Natural killer cell treated with Interleukin-12 subunit alpha and Interleukin-12 subunit beta and Interleukin-15 and Interleukin-18, amount 100 ng/mL, for 72 hours (primary cell): ENCODE measurements around the gene SLC25A13. TPM values are rescaled to one million over a fixed set of nuclear protein-coding genes. Genes with fewer than 3 reads are reported as not detected.

ENCODE experiments used
- ATAC-seq, 2 donors: fragments of 150-1000 bp; cut with Tn5 transposase in 1 of 2; sonication (Bioruptor Pico), chemical (Tn5 transposase) in 1 of 2; 2 replicates each; pipeline ENCODE4 v1.10.0; 2021
- DNase-seq: peaks from one replicate; pipeline ENCODE4 v3.0.0; 2022; ENCODE audit warnings: low spot score
- H3K27ac Mint-ChIP-seq, 2 donors: 1 replicate in 1 of 2; 2 replicates in 1 of 2; pipeline ENCODE4 v1.8.0; 2022; ENCODE audit warnings: mixed read lengths in 2 of 2, mild to moderate bottlenecking in 1 of 2, moderate library complexity in 1 of 2
- H3K27me3 Mint-ChIP-seq, 2 donors: 1 replicate in 1 of 2; 2 replicates in 1 of 2; pipeline ENCODE4 v1.8.0; 2022; ENCODE audit warnings: mixed read lengths in 2 of 2
- H3K36me3 Mint-ChIP-seq: one replicate; pipeline ENCODE4 v1.8.0; 2022; ENCODE audit warnings: mixed read lengths
- H3K4me1 Mint-ChIP-seq, 2 donors: 1 replicate in 1 of 2; 2 replicates in 1 of 2; pipeline ENCODE4 v1.8.0; 2022; ENCODE audit warnings: low read depth in 2 of 2, mixed read lengths in 2 of 2, mild to moderate bottlenecking in 1 of 2
- H3K4me3 Mint-ChIP-seq: one replicate; pipeline ENCODE4 v1.8.0; 2022; ENCODE audit warnings: mixed read lengths
- H3K9me3 Mint-ChIP-seq: 2 replicates; pipeline ENCODE4 v1.8.0; 2022; ENCODE audit warnings: mixed read lengths
- total RNA-seq, 2 donors: library from RNA; stranded (reverse); gene quantifications; one replicate each; pipeline ENCODE4 v1.2.3, GENCODE V29; 2022

SLC25A13 gene
- total RNA-seq, 2 donors from 2014 or later, result 15.9 to 17.0 TPM

GRCh38 chr7:96269246-96269994 lies 52.5 kb downstream of the SLC25A13 start:
- DNase-seq (no peak), ATAC-seq (no peak)
- Mint-ChIP-seq H3K27me3 (no peaks in the 10 kb centered on the region), H3K4me3 (no peak overlapping the region), H3K36me3 (peaks cover 6% of the 10 kb centered on the region), H3K27ac (no peak overlapping the region), H3K9me3 (peaks cover 3% of the 10 kb centered on the region), H3K4me1 (peaks cover under 1 to 3% of the 10 kb centered on the region in 2 donors)

- H3K9me3 Mint-ChIP-seq, result peaks cover 3% of the 10 kb centered on the region
- no peak overlapping the region for H3K27ac Mint-ChIP-seq
Observed at GRCh38 chr7:96266580-96266979, 55.3 kb downstream of the SLC25A13 start.

GRCh38 chr7:96266015-96266414 lies 55.9 kb downstream of the SLC25A13 start:
- peaks cover 3% of the 10 kb centered on the region for H3K9me3 Mint-ChIP-seq
- H3K4me1 Mint-ChIP-seq, result peaks cover 12% of the 10 kb centered on the region in 2 donors
- H3K27ac Mint-ChIP-seq, result no peak overlapping the region
- H3K36me3 Mint-ChIP-seq, result peaks cover 6% of the 10 kb centered on the region
- ATAC-seq, result no peak
- no peaks in the 10 kb centered on the region for H3K27me3 Mint-ChIP-seq
- no peak for DNase-seq
- no peak overlapping the region for H3K4me3 Mint-ChIP-seq

More at GRCh38 chr7:96266580-96266979, 55.3 kb downstream of the SLC25A13 start:
- peaks cover 11 to 12% of the 10 kb centered on the region in 2 donors for H3K4me1 Mint-ChIP-seq
- no peaks in the 10 kb centered on the region for H3K27me3 Mint-ChIP-seq
- DNase-seq (no peak), ATAC-seq (no peak)
- peaks cover 6% of the 10 kb centered on the region for H3K36me3 Mint-ChIP-seq
- H3K4me3 Mint-ChIP-seq, result no peak overlapping the region

GRCh38 chr7:96253964-96254363 lies 67.9 kb downstream of the SLC25A13 start:
- H3K36me3 Mint-ChIP-seq, result peaks cover 30% of the 10 kb centered on the region

GRCh38 chr7:96253441-96253840 lies 68.5 kb downstream of the SLC25A13 start:
- Mint-ChIP-seq H3K9me3 (peaks cover 9% of the 10 kb centered on the region), H3K27ac (no peak overlapping the region), H3K27me3 (no peaks in the 10 kb centered on the region), H3K4me3 (no peak overlapping the region), H3K4me1 (peaks cover 18 to 21% of the 10 kb centered on the region in 2 donors), H3K36me3 (peaks cover 30% of the 10 kb centered on the region)
- ATAC-seq, result no peak
- no peak for DNase-seq

More at GRCh38 chr7:96253964-96254363, 67.9 kb downstream of the SLC25A13 start:
- peaks cover 18 to 21% of the 10 kb centered on the region in 2 donors for H3K4me1 Mint-ChIP-seq
- no peak overlapping the region for H3K4me3 Mint-ChIP-seq
- H3K27ac Mint-ChIP-seq, result no peak overlapping the region
- DNase-seq, result no peak
- H3K27me3 Mint-ChIP-seq, result no peaks in the 10 kb centered on the region
- ATAC-seq, result no peak
- H3K9me3 Mint-ChIP-seq, result peaks cover 9% of the 10 kb centered on the region

- DNase-seq (no peak), ATAC-seq (no peak)
- peaks cover 3% of the 10 kb centered on the region for H3K9me3 Mint-ChIP-seq
- no peak overlapping the region for H3K4me3 Mint-ChIP-seq
- no peaks in the 10 kb centered on the region for H3K27me3 Mint-ChIP-seq
- H3K36me3 Mint-ChIP-seq, result peaks cover 8% of the 10 kb centered on the region
- H3K4me1 Mint-ChIP-seq, result peaks cover 14 to 18% of the 10 kb centered on the region in 2 donors
- no peak overlapping the region for H3K27ac Mint-ChIP-seq
Observed at GRCh38 chr7:96250776-96251361, 71.0 kb downstream of the SLC25A13 start.

- peaks cover 7% of the 10 kb centered on the region for H3K36me3 Mint-ChIP-seq
- H3K27me3 Mint-ChIP-seq, result no peaks in the 10 kb centered on the region
- H3K4me1 Mint-ChIP-seq, result peaks cover 17 to 18% of the 10 kb centered on the region in 2 donors
- DNase-seq (no peak), ATAC-seq (no peak)
- peaks cover 3% of the 10 kb centered on the region for H3K9me3 Mint-ChIP-seq
- H3K4me3 Mint-ChIP-seq, result no peak overlapping the region
- H3K27ac Mint-ChIP-seq, result no peak overlapping the region
Observed at GRCh38 chr7:96248405-96248804, 73.5 kb downstream of the SLC25A13 start.

- Mint-ChIP-seq H3K9me3 (peaks cover 3% of the 10 kb centered on the region), H3K27ac (no peak overlapping the region), H3K36me3 (peaks cover 7% of the 10 kb centered on the region), H3K27me3 (no peaks in the 10 kb centered on the region), H3K4me1 (peaks cover 19 to 24% of the 10 kb centered on the region in 2 donors), H3K4me3 (no peak overlapping the region)
- DNase-seq (no peak), ATAC-seq (no peak)
Observed at GRCh38 chr7:96246919-96247318, 75.0 kb downstream of the SLC25A13 start.

GRCh38 chr7:96244992-96245292 lies 77.0 kb downstream of the SLC25A13 start:
- Mint-ChIP-seq H3K9me3 (no peaks in the 10 kb centered on the region), H3K36me3 (no peaks in the 10 kb centered on the region), H3K4me1 (peaks cover 14 to 26% of the 10 kb centered on the region in 2 donors), H3K27me3 (no peaks in the 10 kb centered on the region), H3K27ac (no peak overlapping the region), H3K4me3 (no peak overlapping the region)
- DNase-seq (no peak), ATAC-seq (no peak)

GRCh38 chr7:96244244-96244991 lies 77.5 kb downstream of the SLC25A13 start:
- DNase-seq (no peak), ATAC-seq (no peak)
- no peak overlapping the region for H3K27ac Mint-ChIP-seq
- no peak overlapping the region for H3K4me3 Mint-ChIP-seq
- H3K4me1 Mint-ChIP-seq, result peaks cover 15 to 26% of the 10 kb centered on the region in 2 donors
- H3K27me3 Mint-ChIP-seq, result no peaks in the 10 kb centered on the region
- H3K9me3 Mint-ChIP-seq, result no peaks in the 10 kb centered on the region
- H3K36me3 Mint-ChIP-seq, result no peaks in the 10 kb centered on the region

GRCh38 chr7:96243241-96243640 lies 78.7 kb downstream of the SLC25A13 start:
- no peak overlapping the region for H3K4me3 Mint-ChIP-seq
- H3K9me3 Mint-ChIP-seq, result no peaks in the 10 kb centered on the region
- peaks cover 15 to 26% of the 10 kb centered on the region in 2 donors for H3K4me1 Mint-ChIP-seq
- ATAC-seq (no peak), DNase-seq (no peak)
- no peak overlapping the region for H3K27ac Mint-ChIP-seq
- H3K36me3 Mint-ChIP-seq, result no peaks in the 10 kb centered on the region
- no peaks in the 10 kb centered on the region for H3K27me3 Mint-ChIP-seq

GRCh38 chr7:96241855-96242254 lies 80.0 kb downstream of the SLC25A13 start:
- Mint-ChIP-seq H3K36me3 (no peaks in the 10 kb centered on the region), H3K9me3 (no peaks in the 10 kb centered on the region), H3K27me3 (no peaks in the 10 kb centered on the region), H3K27ac (no peak overlapping the region), H3K4me1 (peaks cover 19 to 31% of the 10 kb centered on the region in 2 donors), H3K4me3 (no peak overlapping the region)
- ATAC-seq (no peak), DNase-seq (no peak)

- Mint-ChIP-seq H3K36me3 (no peaks in the 10 kb centered on the region), H3K9me3 (no peaks in the 10 kb centered on the region), H3K27me3 (no peaks in the 10 kb centered on the region), H3K27ac (no peak overlapping the region), H3K4me3 (no peak overlapping the region), H3K4me1 (peaks cover 19 to 34% of the 10 kb centered on the region in 2 donors)
- DNase-seq (no peak), ATAC-seq (no peak)
Observed at GRCh38 chr7:96238976-96239766, 82.7 kb downstream of the SLC25A13 start.
